HepG2 (cell line): ENCODE measurements around the gene C1orf159. TPM values are rescaled to one million over a fixed set of nuclear protein-coding genes. Genes with fewer than 3 reads are reported as not detected.

ENCODE experiments used
- HMGXB4 ChIP-seq, 2 experiments: sonication (generic) in 1 of 2; formaldehyde crosslinking in 1 of 2; IDR thresholded peaks; 2 replicates each; pipeline versions ENCODE4 v1.4.0 to v1.6.1; 2018 to 2020; ENCODE audit warnings: missing genetic modification reagents in 2 of 2, borderline replicate concordance in 1 of 2, low read depth in 1 of 2, mild to moderate bottlenecking in 1 of 2, missing biosample characterization in 1 of 2
- PRDM10 ChIP-seq: sonication (generic); formaldehyde crosslinking; IDR thresholded peaks from 2 replicates; pipeline ENCODE4 v1.4.0; 2020; ENCODE audit warnings: low read depth, missing genetic modification reagents
- SALL2 ChIP-seq: sonication (generic); formaldehyde crosslinking; IDR thresholded peaks from 2 replicates; pipeline ENCODE4 v1.8.1; 2023; ENCODE audit warnings: mild to moderate bottlenecking, missing genetic modification reagents, inconsistent platforms
- ZXDC ChIP-seq: sonication (generic); formaldehyde crosslinking; IDR thresholded peaks from 2 replicates; pipeline ENCODE4 v1.5.0; 2020; ENCODE audit warnings: mild to moderate bottlenecking, missing genetic modification reagents
- polyA plus RNA-seq, 8 experiments: library from polyadenylated mRNA; depleted of rRNA in 3 of 8; stranded (reverse) in 7 of 8; unstranded in 1 of 8; fragments of >200 nt; fragmentation: Illumina TruSeq in 4 of 8; extraction: Trizol in 4 of 8; gene quantifications; 2 replicates each; pipeline versions ENCODE4 v1.2.1 to v1.2.3, GENCODE V29; 2011 to 2016; ENCODE audit warnings: low read depth in 4 of 8, missing spikeins in 1 of 8, mixed read lengths in 1 of 8; ENCODE audit not compliant: insufficient read depth in 1 of 8
- total RNA-seq, 5 experiments: library from RNA; depleted of rRNA; stranded (reverse); fragments of >200 nt; fragmentation: Illumina TruSeq; extraction: Trizol; gene quantifications; 2 replicates each; pipeline ENCODE4 v1.2.3, GENCODE V29; 2016; ENCODE audit warnings: low read depth in 1 of 5

The C1orf159 gene
- total and polyA plus RNA-seq, 2 of the 13 experiments (the other 11 are each of a cell fraction or from before 2014, with no cell fraction given): 3.8 to 6.7 TPM

- TF ChIP-seq HMGXB4 (CRISPR knock-in tag; IDR thresholded peaks at IDR 0.05; ENCODE audit: borderline replicate concordance in 1 of 2, low read depth in 1 of 2) (peak in 1 of 2 experiments; percentile 26; a peak in 1 of 4 replicates), ZXDC (CRISPR knock-in tag) (peak; percentile 83), PRDM10 (peak; percentile 87), SALL2 (CRISPR knock-in tag) (peak; percentile 55; the same call in 1 of the 2 replicates)
Measured at GRCh38 chr1:1115786-1116700, at the start of gene C1orf159 (continued).
